IMR-90 (cell line): Measurements from ENCODE around the gene OR52B2.

Source experiments
- BHLHE40 ChIP-seq: fragments of 150-350 bp; IDR thresholded peaks from 2 replicates; pipeline ENCODE4 v1.6.1; 2016; ENCODE audit warnings: mild to moderate bottlenecking, low read depth, low read length
- CEBPB ChIP-seq: IDR thresholded peaks from 2 replicates; pipeline ENCODE4 v1.6.1; 2012; ENCODE audit warnings: low read depth, low read length, improper control_type of control experiment
- MAZ ChIP-seq: IDR thresholded peaks from 2 replicates; pipeline ENCODE4 v1.6.1; 2012; ENCODE audit warnings: low read depth, mild to moderate bottlenecking, low read length, improper control_type of control experiment, moderate library complexity, borderline replicate concordance
- MXI1 ChIP-seq: IDR thresholded peaks from 2 replicates; pipeline ENCODE4 v1.6.1; 2012; ENCODE audit warnings: low read depth, mild to moderate bottlenecking, low read length, moderate library complexity, borderline replicate concordance
- NFE2L2 ChIP-seq: fragments of 150-350 bp; IDR thresholded peaks from 2 replicates; pipeline ENCODE4 v1.6.1; 2016; ENCODE audit warnings: low read depth, mild to moderate bottlenecking, low read length
- POLR2A ChIP-seq: IDR thresholded peaks from 2 replicates; pipeline ENCODE4 v1.6.1; 2012; ENCODE audit warnings: mild to moderate bottlenecking, low read depth, low read length
- RCOR1 ChIP-seq: IDR thresholded peaks from 2 replicates; pipeline ENCODE4 v1.6.1; 2012; ENCODE audit warnings: mild to moderate bottlenecking, low read length, improper control_type of control experiment; ENCODE audit not compliant: insufficient replicate concordance
- USF2 ChIP-seq: fragments of 150-350 bp; IDR thresholded peaks from 2 replicates; pipeline ENCODE4 v1.6.1; 2017; ENCODE audit warnings: mild to moderate bottlenecking, antibody characterized with exemption, low read length, low read depth
- TF ChIP-seq, protein P1 (sequence below): conservative IDR thresholded peaks from 2 replicates; pipeline ENCODE4 v1.5.1; 2012; ENCODE audit warnings: mild to moderate bottlenecking, low read depth, low read length, improper control_type of control experiment

DNA sequence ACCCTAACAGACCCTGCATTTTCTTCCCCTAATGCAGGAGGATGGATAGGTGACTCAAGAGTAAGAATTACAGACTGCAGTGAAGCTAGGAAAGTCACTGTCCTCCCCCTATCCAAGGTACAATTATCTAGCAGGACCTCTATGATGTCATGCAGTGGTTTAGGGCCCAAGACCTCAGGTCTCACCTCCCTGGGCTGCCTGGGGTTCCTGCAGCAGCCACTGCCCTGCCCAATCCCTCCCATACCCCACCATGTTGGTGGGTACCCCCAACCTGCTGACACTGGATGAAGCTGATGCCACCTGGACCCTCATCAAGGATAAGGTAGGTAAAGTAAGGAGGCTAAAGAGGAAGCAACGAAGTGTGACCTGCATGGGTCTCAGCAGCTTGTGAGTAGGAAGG, 35.2 kb upstream of the OR52B2 start, which contains the start of gene C11orf42:
- TF ChIP-seq BHLHE40 (no peak), CEBPB (no peak), POLR2A (no peak), MXI1 (no peak), MAZ (no peak), RCOR1 (no peak), NFE2L2 (no peak), USF2 (no peak)
- TF ChIP-seq, protein P1, sequence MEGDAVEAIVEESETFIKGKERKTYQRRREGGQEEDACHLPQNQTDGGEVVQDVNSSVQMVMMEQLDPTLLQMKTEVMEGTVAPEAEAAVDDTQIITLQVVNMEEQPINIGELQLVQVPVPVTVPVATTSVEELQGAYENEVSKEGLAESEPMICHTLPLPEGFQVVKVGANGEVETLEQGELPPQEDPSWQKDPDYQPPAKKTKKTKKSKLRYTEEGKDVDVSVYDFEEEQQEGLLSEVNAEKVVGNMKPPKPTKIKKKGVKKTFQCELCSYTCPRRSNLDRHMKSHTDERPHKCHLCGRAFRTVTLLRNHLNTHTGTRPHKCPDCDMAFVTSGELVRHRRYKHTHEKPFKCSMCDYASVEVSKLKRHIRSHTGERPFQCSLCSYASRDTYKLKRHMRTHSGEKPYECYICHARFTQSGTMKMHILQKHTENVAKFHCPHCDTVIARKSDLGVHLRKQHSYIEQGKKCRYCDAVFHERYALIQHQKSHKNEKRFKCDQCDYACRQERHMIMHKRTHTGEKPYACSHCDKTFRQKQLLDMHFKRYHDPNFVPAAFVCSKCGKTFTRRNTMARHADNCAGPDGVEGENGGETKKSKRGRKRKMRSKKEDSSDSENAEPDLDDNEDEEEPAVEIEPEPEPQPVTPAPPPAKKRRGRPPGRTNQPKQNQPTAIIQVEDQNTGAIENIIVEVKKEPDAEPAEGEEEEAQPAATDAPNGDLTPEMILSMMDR: no peak
